Brain pericyte (primary cell): ENCODE results near the gene CRTAC1.

Source experiments
- DNase-seq: peaks from one replicate; pipeline ENCODE4 v3.0.0-alpha.2; 2012; ENCODE audit warnings: low read depth, low spot score

Gene CRTAC1

DNA sequence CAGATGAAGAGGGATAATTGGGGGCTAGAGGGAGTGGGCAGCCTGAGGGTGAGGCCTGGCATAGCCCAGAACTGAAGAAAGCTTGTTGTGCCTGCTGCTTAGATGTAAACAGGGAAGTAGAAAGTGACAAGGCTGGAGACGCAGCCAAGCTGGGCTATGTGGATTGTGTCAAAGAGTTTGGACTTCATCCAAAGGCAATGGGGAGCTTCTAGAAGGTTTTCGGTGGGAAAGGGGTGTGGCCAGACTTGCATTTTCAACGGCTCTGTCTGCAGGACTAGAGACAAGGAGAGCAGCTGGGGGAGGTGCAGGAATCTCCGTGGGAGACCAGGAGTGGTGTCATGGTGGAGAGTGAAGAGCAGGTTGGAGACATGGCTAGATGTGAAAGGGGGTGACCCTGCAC, 132.0 kb downstream of the CRTAC1 start:
- DNase-seq: no peak

DNA sequence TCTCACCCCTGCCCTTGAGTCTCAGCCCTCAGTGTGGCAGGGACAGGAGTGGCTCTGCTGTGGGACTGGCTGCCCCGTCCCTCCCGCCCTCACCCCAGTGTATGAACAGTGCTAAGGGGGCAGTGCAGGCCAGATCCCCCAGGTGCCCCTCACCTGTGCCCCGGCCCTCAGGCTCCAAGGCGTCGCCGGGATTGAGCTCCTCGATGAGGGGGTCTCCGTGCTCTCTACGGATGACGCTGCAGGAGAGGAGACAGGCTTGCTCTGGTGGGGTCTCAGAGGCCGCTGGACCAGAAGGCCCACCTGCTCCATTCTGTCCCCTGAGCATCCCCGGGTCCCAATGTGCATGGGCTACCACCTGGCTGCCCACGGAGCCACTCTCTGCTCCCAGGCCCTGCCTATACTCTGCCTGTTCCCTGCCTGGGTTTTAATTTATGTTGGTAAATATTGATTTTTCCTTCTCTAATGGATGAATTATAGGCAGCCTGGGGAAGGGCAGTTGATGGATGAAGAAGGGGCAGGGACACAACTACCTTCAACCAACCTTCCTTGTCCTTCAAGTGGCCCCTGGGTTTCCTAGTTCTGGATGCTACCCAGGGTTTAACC, 133.6 kb downstream of the CRTAC1 start:
- DNase-seq: no peak

DNA sequence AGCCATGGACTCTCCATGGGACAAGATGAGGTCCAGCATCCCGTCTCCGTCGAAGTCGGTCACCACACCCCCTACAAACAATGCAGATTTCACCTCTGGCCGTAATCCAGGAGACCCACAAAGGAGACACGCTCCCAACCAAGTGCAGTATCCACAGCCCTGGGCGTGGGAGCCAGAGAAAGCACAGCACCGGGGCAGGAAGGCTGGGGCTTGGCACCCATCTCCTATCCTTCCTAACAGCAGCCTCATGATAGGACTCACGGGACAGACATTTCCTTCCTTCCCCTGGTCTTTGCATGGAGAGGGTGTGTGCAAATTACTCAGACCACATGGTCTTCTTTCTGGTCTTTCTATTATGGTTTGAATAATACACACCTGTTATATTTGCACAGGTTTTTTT, 134.5 kb downstream of the CRTAC1 start:
- no peak for DNase-seq

DNA sequence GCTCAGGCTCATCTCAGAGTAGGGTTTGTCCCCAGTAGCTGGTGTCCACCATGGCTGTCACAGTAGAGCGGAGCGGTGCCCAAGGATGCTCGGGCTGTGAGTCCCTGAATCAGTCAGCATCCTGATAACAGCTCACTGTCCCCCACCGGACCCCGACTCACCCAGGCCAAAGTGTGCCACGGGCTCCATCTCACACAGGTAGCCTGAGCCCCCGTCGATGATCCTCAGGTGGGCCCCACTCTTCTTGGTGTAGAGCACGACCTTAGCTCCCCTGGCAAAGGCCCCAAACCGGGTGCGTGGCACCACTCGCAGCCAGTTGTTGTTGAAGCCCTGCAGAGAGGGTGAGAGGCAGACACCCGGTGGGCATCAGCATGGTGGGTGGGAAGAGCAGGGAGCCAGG, 135.3 kb downstream of the CRTAC1 start:
- no peak for DNase-seq

DNA sequence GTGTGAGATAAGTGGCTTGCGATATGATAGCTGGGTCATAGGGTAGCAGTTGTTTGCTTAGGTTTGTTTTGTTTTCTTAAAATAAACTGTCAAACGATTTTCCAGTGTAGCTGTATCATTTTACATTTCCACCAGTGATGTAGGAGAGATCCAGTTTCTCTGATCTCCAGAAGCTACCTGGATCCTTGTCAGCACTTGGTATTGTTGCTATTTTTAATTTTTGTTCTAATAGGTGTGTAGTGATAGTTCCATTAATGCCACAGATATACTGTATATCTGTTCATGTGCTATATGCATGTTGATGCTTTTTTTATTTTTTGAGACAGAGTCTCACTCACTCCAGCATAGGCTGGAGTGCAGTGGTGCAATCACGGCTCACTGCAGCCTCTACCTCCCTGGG, 136.3 kb downstream of the CRTAC1 start:
- no peak for DNase-seq

DNA sequence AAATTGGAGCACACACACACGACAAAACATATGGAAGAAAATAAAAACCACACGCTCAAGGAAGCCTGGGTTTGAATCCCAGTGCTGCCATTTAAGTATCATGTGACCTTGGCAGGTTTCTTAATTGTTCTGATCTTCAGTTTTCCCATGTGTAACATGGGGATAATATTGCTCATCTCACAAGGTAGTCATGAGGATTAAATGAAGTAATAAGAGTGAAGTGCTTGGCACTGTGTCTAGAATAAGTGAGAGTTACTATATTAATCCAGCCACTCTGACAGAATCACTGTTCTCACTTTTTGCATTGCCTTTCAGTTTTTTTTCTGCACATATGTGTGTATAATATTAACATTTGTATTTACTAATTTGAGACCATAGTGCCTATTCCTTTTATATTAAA, 137.5 kb downstream of the CRTAC1 start:
- DNase-seq: no peak

DNA sequence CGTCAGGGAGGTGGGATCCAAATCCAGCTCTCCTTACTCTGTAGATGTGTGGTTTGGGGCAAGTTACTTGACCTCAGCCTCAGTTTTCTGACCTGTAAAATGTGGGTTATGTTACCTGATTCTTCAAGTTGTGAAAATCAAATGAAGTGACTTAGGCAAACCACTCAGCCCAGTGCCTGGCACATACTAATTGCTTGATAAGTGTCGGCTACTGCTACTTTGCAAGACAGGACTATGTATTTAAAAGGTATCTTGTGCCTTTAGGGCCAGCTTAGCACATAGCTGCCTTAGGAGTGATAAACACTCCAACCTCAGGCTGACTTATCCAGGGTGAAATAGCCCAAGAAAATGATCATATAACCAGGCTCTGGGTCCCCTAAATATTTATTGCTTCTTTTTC, 137.9 kb downstream of the CRTAC1 start:
- no peak for DNase-seq

DNA sequence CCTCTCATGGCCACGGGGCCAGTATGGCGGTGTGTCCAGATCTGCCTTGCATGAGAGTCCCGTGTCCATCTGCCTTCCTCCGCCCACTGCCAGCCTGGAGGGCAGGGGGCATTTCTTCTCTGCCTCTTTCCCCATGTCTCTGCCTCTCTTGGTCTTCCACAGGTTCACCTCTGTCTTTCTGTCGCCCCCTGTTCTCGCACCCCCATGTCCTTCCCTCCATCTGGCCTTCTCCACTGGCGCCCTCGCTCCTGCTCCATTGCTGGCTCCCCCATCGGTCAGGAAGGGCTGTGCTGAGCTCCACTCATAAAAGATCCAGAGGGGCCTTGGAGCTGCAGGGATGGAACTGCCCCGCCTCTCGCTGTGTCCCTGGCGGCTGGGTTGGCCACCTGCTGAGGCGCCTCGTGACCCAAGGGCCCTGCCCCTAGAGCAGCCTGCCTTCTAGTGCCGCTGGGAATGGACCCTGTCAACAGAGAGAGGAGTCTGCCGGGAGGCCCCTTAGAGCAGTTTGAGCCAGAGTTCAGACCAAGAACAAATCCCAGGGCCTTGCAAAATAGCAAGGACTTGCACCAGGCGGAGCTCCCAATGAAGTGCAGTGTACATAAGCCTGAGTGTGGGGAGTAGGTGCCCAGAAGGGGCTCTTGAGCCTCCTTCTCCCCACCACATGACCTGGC, 138.8 kb downstream of the CRTAC1 start:
- DNase-seq: no peak

DNA sequence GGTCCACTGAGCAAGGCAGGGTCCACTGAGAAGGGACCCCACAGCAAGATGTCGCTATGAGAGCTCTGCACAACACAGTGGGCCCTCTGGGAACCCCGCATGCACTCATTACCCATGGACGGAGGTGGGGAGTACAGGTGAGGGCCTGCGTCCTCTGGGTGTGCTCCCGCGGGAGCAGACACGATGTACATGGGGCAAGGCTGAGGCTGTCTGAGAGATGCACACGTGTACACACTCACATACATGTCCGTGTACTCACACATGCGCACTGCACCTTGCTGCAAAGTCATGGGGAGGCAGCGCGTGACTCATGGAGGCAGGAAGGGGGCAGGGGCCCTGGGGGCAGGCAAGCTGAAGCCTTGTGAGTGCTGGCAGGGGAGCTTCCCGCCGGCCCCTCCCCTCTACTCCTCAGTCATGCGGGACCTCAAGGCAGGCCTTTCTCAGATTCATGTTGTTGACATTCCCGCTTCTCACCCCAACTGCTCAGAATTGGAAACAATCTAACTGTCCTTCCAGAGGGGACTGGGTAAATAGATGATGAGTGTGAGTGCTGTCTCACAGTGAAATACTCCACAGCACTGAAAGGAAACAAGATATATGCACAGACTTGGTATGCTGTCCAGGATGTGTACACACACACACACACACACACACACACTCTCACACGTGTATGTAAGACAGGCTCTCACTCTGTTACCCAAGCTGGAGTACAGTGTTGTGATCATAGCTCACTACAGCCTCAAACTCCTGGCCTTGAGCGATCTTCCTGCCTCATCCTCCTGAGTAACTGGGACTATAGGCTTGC, 140.8 kb downstream of the CRTAC1 start:
- peak; percentile 46 for DNase-seq

DNA sequence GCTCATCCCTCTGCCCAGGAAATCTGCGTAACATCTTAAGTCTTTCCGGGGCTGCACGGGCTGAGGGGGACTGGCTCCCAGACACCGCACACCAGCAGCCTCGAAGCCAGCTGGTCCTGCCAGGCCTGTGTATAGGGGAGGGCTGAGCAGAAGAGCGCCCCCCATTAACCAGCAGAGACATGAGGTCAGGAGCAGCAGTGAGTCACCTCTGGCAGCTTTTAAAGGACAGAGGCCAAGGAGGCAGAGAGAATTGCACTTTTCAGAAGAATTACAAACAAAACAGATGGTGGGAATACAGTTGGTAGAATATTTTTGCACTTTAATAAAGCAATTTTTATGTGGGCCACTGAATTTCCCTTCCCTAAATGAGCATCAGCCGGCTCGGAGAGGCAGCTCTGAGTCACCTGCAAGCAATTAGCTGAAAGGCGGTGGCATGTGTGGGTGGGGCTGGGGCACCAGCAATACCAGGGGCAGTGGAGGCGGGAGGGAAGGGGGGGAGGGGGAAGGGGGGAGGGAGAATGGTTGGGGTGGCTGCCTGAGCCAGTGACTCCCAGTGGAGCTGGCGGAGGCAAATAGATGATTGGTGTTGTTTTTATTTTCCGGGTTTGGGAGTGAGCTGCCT, 141.7 kb downstream of the CRTAC1 start:
- no peak for DNase-seq

DNA sequence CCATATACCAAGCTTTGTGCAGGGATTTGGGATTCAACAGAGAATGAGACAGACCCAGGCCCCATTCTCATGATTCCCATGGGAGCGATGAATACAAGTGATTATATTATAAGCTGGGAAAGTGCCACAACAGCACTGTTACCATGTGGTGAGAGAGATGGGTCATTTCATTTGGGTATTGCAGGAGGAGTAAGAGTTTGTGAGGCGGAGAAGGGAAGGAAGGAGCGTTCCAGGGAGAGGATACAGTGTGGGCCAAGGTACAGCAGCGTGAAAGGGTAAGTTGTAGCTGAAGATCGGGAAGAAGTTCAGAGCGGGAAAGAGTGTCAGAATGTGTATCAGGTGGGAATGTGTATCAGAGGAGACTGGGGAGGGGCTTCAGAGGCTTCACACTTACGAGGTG, 142.3 kb downstream of the CRTAC1 start:
- no peak for DNase-seq

DNA sequence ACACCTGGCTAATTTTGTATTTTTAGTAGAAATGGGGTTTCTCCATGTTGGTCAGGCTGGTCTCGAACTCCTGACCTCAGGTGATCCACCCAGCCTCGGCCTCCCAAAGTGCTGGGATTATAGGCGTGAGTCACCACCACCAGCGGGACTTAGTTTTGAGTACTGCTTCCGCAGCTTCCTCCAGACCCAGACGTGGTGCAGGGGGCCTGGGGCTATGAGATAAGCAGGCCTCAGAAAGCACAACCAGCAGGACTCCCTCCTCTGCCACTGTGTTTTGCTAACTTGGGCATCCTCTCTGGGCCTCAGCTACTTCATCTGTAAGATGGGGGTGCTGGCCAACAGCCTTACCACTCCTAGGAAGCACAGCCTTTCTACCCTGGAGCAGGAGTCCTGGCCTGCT, 143.0 kb downstream of the CRTAC1 start:
- no peak for DNase-seq

DNA sequence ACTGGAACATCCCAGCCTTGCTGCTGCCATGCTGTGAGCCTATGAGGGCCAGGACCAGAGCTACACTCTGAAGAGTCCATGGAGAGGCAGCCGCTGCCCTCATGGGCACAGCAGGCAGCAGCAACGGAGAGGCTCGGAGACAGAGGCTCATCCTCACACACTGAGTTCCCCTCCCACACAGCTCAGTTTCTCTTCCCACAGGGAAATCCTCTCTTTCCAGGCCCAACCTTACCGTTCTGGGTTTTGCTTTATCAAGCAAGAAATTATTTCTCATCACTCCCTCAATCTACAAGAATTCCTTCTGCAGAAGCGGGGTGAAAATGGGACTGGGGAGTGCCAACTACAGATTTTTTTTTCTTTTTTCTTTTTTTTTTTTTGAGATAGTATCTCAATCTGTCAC, 144.1 kb downstream of the CRTAC1 start:
- no peak for DNase-seq

DNA sequence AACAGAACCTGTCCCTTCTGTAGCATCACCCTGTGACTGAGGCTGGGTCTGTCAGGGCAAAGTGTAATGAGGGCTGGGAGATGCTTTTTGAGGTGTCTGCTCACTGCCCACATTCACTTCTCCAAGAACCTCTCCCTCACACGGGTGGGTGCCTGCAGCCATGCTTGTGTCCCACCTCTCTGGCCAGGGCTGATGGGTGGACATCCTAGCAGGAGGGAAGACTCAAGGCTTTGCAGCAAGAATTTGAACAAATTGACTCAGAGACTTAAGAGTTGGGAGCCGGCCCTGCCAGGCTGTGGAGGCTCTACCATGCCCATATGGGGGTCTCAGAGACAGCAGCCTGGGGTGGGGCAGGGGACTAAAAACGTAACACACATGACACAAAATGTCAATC, 147.3 kb downstream of the CRTAC1 start:
- no peak for DNase-seq

DNA sequence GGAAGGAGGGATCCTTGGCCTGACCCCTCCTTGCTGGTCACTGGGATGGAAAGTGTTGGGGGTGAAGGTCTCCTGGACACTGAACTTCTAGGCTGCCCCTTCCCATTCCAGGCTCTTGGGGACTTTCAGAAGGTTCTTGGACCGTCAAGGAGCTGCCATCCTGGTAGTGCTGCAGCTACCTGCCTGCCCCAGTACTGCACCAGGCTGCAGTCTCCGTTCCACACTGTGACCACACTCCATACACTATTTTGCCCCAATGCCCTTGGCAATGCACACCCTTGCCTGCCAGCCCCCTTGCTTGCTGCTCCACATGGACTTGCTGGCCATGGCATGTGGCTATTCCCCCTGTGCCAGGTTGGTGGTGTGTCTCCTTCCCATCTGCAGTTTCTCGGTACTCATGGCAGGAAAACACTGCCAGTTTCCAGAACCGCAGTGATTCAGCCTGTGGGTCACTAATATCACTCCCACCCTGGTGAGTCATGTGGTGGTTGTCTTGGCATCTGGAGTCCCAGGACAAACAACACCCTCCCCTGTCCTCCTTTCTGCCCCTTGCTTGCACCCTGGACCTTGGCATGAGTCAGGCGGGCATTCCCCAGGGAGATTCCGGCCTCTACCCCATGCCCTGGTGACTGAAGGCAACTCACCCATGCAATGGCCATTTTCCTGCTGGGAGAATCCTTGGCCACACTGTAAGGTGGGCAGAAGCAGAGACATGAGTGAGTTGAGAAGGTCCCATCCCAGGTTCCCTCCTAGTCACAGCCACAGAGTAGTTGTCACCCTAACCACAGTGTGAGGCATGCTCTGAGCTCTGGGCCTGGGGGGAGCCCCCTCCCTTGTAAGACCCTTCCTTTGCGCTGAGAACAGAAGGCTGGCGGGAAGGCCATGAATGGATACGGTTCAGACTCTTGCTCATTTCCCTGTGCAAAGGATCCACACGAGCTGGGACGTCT, 148.0 kb downstream of the CRTAC1 start:
- peak; percentile 25 for DNase-seq

DNA sequence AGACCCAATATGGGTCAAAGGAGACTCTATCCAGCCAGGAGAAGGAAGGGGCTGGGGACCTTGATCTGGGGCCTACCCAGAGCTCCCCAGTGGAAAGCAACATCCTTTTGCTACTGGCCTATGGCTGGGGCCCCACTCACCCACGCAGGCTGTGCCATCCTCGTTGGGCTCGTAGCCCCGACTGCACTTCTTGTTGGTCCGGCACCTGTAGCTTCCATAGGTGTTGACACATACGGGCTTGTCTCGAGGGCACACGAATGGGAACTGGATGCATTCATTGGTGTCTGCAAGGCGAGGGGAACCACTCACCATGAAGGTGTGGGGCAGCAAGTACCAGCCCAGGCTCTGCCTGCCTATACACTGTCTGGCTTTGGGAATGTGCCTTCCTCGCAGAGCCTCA, 150.3 kb downstream of the CRTAC1 start:
- DNase-seq: no peak

DNA sequence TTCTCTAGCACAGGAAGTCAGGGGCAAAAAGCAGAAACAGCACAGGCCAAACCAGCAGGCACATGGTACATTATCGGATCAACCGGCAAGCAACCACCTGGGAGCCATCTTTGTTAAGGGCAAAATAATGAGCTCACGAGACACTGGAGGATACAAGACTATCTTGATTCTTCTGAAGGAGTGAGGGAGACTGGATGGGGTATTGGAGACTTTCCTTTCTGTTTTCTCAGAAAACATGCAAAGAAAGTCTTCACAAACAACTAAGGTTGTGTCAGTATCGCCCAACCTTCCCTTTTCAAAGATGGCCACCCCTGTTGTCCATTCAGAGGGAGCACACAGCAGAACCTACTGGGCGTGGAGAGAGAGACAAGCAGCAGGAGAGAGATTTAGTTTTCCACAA, 151.2 kb downstream of the CRTAC1 start:
- DNase-seq: no peak

DNA sequence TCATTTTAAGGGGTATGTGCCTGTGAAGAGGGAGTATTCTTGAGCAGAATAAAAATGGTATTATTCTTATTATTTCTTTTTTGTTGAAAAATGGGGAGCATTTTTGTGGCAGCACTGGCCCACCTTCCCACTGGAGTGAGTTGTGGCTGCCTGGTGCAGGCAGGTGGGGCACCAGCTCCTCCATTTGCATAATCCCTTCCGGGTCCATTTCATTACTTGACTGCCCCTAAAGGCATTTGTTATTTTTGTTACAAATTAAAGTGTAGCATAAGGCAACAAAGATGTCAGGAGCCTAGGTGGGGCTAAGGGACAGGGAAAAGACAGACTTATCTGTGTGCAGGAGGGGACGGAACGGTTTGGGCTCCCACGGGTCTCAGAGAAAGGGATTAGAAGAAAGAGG, 154.0 kb downstream of the CRTAC1 start:
- DNase-seq: no peak

DNA sequence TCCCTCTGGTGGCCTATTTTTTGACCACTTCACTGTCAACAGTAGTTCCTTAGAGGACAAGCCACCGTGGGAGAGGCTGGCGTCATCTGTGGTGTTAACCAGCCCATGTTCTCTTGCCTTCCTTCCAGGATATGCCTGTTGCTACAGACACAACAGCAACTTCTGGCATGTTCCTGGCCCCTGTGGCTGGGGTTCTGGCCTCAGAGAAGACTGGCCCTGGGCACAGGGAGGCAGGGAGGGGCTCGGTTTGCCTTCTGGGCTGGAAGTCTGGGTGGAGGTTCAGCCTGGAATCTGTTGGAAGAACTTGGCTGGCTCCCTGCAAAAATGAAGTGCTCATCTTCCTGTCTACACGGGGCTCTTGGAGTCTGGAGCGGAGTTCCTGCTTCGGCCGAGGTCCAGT, 155.0 kb downstream of the CRTAC1 start:
- DNase-seq: no peak

DNA sequence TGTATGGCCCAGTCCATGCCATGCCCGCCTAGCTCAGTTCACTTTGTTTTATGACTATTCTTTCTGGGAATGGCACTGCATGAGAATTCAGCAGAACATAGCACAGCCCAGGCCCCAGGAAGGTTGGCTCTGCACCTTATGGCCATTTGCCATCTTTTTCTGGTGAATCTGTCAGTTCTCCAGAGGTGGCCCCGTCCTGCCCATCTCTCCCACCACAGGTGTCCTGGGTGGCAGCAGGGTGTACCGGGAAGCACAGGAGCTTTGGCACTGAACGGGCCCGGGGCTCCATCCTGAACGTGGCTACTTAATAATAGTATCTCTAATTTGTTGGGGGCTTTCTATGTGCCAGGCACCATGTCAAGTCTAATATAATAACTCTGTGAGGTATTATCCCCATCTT, 156.1 kb downstream of the CRTAC1 start:
- no peak for DNase-seq

DNA sequence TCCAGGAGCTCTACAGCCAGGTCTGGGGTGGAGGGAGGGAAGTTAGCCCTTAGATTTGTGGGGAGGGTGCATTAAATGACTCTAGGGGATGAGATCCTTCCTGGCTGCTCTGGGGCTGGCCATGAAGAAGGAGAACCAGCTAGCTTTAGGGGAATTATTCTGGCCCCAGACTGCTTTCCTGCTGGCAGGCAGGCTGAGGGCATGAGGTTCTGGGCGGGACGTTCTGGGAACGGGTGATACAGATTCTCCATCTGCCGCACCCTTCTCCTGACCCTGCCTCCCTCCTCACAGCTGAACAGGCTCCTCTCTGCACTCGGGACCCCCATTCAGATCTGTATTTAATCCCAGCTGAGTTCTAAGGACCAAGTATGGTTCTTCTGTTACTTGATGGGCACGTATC, 156.9 kb downstream of the CRTAC1 start:
- no peak for DNase-seq

DNA sequence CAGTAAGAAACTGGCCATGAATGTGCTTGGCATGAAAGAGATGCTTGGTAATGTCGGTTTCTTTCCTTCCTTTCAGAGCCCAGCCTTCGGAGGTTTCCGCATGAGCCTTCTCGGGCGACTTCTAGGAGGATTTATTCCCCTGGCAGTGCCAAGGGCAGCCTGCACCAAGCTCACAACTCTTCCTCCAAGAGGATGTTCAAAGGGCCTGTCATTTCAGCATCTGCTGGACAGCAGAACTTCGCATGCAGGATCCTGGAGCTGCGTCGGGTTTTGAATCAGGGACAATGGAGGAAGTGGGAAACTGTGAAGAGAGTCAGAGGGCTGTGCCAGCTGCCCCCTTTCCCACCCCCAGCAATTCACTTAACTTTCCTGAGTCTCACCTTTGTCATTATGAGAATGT, 159.4 kb downstream of the CRTAC1 start:
- no peak for DNase-seq
